H1 (cell line): Measurements from ENCODE around the gene AGAP1. TPM values are rescaled to one million over a fixed set of nuclear protein-coding genes. Genes with fewer than 3 reads are reported as not detected.

ENCODE experiments used
- CHD2 ChIP-seq: IDR thresholded peaks from 2 replicates; pipeline ENCODE4 v1.6.1; 2012; ENCODE audit warnings: low read length, improper control_type of control experiment
- CREB1 ChIP-seq: IDR thresholded peaks from 2 replicates; pipeline ENCODE4 v1.6.1; 2012; ENCODE audit warnings: inconsistent platforms
- CTBP2 ChIP-seq: IDR thresholded peaks from 2 replicates; pipeline ENCODE4 v1.7.0; 2011; ENCODE audit warnings: borderline replicate concordance, mild to moderate bottlenecking, moderate library complexity, mixed read lengths, low read length; ENCODE audit not compliant: insufficient read depth, insufficient read length
- HDAC2 ChIP-seq, 2 experiments: fragments of 300-600 bp in 1 of 2; sonication (generic) in 1 of 2; IDR thresholded peaks; 2 replicates each; pipeline ENCODE4 v1.6.1; 2011 to 2012; ENCODE audit warnings: low read depth in 2 of 2, low read length in 2 of 2, mild to moderate bottlenecking in 2 of 2, moderate library complexity in 2 of 2, borderline replicate concordance in 1 of 2, inconsistent platforms in 1 of 2
- POLR2AphosphoS5 ChIP-seq: IDR thresholded peaks from 2 replicates; pipeline ENCODE4 v1.6.1; 2011; ENCODE audit warnings: low read depth, low read length
- TAF1 ChIP-seq: IDR thresholded peaks from 2 replicates; pipeline ENCODE4 v1.6.1; 2011; ENCODE audit warnings: mild to moderate bottlenecking, low read depth, low read length
- polyA plus RNA-seq, 7 experiments: library from polyadenylated mRNA; depleted of rRNA in 3 of 7; stranded (reverse) in 5 of 7; unstranded in 2 of 7; fragments of >200 nt in 5 of 7; fragments of 200-250 nt in 2 of 7; gene quantifications; 1 replicate in 5 of 7; 2 replicates in 1 of 7; 4 replicates in 1 of 7; pipeline versions ENCODE4 v1.2.1 to v1.2.3, GENCODE V29; 2011 to 2013; ENCODE audit warnings: missing spikeins in 2 of 7, mixed read lengths in 2 of 7
- total RNA-seq: library from RNA; stranded (reverse); fragmentation: NEBNext Ultra II Directional; extraction: Animal tissue kit (Norgen Biotek cat#: 25700); gene quantifications from 2 replicates; pipeline ENCODE4 v1.2.1, GENCODE V29; 2021

The AGAP1 gene
- total and polyA plus RNA-seq, 2 of the 8 experiments (the other 6 are each of a cell fraction or from before 2014, with no cell fraction given), result 18.1 to 39.4 TPM

DNA sequence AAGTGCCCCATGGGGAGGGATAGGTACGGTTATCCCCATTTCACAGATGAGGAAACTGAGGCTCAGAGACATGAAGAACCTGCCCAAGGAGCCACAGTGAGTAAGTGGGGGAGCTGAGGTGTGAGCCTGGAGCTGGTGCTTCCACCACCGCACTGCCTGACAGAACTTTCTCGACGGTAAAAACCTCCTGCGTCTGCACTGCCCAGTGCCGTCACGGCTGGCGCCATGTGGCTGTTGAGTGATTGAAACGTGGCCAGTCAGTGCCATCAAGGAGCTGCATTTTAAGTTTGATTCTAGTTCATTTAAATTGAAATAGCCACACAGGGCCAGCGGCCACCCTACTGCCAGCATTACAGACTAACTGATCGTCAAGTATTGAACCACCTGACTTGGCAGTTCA lies 217.1 kb downstream of the AGAP1 start (continued):
- no peak for TF ChIP-seq CHD2
- no peak for TF ChIP-seq POLR2AphosphoS5
- no peak for TF ChIP-seq CTBP2
- TF ChIP-seq TAF1, result no peak
- no peak for TF ChIP-seq HDAC2 (IDR thresholded peaks at IDR 0.05; ENCODE audit: borderline replicate concordance in 1 of 2, low read depth in 2 of 2, low read length in 2 of 2)
- TF ChIP-seq CREB1, result no peak
